Activated CD4-positive, alpha-beta T cell treated with anti-CD3 and anti-CD28 coated beads, Interleukin-2, amount 50 U/mL, for 4 hours (primary cell): ENCODE results near the gene JKAMP.

Experiments
- DNase-seq, 2 experiments: peaks; one replicate each; pipeline ENCODE4 v3.0.0-alpha.2; 2020

JKAMP gene

GRCh38 chr14:59543873-59544272, 59.6 kb downstream of the JKAMP start:
- DNase-seq = no peak

DNA sequence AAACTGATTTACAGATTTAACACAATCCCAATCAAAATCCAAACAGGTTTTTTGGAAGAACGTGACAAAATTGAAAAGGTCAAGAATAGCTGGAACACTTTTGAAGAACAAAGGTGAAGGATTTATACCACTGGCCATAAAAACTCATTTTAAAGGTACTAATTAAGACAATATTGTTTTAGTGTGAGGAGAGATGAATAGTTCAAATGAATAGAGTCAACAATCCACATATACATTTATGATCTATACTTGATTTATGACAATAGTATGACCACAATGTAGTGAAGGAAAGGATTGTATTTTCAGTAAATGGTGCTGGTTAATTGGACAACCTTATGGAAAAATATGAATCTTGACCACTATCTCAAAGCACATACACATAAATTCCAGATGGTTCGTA, 63.0 kb downstream of the JKAMP start:
- DNase-seq = no peak
